Stomach (tissue), 4 donors: Measurements from ENCODE around the gene CASP8AP2.

Experiments used
- EP300 ChIP-seq: sonication (generic); formaldehyde crosslinking; IDR thresholded peaks from one replicate; pipeline ENCODE4 v1.6.1; 2017; ENCODE audit warnings: antibody characterized with exemption
- POLR2A ChIP-seq, 4 donors: fragments of 450-650 bp; IDR thresholded peaks; one replicate each; pipeline ENCODE4 v1.6.1; 2016; ENCODE audit warnings: antibody characterized with exemption in 4 of 4, control low read depth in 2 of 4, mild to moderate bottlenecking in 1 of 4, moderate library complexity in 1 of 4
- TF ChIP-seq, protein P1 (sequence below), 7 experiments: fragments of 450-650 bp in 4 of 7; fragments of 200-600 bp in 3 of 7; sonication (generic) in 3 of 7; IDR thresholded peaks; one replicate each; pipeline ENCODE4 v1.5.1; 2016 to 2019; ENCODE audit warnings: antibody characterized with exemption in 7 of 7, control low read depth in 2 of 7, mild to moderate bottlenecking in 1 of 7

GRCh38 chr6:89862698-89863097 lies 33.0 kb downstream of the CASP8AP2 start:
- TF ChIP-seq, protein P1, sequence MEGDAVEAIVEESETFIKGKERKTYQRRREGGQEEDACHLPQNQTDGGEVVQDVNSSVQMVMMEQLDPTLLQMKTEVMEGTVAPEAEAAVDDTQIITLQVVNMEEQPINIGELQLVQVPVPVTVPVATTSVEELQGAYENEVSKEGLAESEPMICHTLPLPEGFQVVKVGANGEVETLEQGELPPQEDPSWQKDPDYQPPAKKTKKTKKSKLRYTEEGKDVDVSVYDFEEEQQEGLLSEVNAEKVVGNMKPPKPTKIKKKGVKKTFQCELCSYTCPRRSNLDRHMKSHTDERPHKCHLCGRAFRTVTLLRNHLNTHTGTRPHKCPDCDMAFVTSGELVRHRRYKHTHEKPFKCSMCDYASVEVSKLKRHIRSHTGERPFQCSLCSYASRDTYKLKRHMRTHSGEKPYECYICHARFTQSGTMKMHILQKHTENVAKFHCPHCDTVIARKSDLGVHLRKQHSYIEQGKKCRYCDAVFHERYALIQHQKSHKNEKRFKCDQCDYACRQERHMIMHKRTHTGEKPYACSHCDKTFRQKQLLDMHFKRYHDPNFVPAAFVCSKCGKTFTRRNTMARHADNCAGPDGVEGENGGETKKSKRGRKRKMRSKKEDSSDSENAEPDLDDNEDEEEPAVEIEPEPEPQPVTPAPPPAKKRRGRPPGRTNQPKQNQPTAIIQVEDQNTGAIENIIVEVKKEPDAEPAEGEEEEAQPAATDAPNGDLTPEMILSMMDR (IDR thresholded peaks at IDR 0.05) = no peak
- TF ChIP-seq POLR2A (IDR thresholded peaks at IDR 0.05) (no peak), EP300 (no peak)
